PC-3 (cell line): ENCODE measurements around the gene EZH1. TPM values are rescaled to one million over a fixed set of nuclear protein-coding genes. Genes with fewer than 3 reads are reported as not detected.

Experiments
- ATAC-seq: fragments of 200-7000 bp; cut with Tn5 transposase; 2 replicates; pipeline ENCODE4 v1.9.1; 2020; ENCODE audit warnings: mild to moderate bottlenecking, moderate library complexity
- BruUV-seq: library from RNA; stranded (reverse); fragments of 400-500 nt; replicated peaks from 2 replicates; lab custom pipeline; 2021; lab: Mats Ljungman, UMichigan
- CTCF ChIA-PET: fragments of 300-600 bp; sonication (Branson Sonifier 250); formaldehyde crosslinking; loops from one replicate; lab custom pipeline; 2022; ENCODE audit warnings: antibody characterized with exemption; lab: Charles Lee
- POLR2A ChIA-PET: fragments of 300-600 bp; sonication (Branson Sonifier 250); formaldehyde crosslinking; loops from one replicate; lab custom pipeline; 2022; ENCODE audit warnings: antibody characterized with exemption; ENCODE audit not compliant: unreplicated experiment; lab: Charles Lee
- DNase-seq: peaks from one replicate; pipeline ENCODE4 v3.0.0-alpha.2; 2015
- H2AFZ ChIP-seq: fragments of 300-600 bp; sonication (generic); 2 replicates; pipeline ENCODE4 v1.6.0; 2016; ENCODE audit warnings: antibody characterized with exemption, low read length
- H3F3A ChIP-seq: fragments of 300-600 bp; sonication (generic); one replicate; pipeline ENCODE4 v1.6.0; 2017; ENCODE audit warnings: antibody characterized with exemption, low read length, control low read depth, mild to moderate bottlenecking; ENCODE audit not compliant: unreplicated experiment
- H3K27ac ChIP-seq: fragments of 300-600 bp; sonication (generic); 2 replicates; pipeline ENCODE4 v1.5.1; 2016; ENCODE audit warnings: mild to moderate bottlenecking, low read length
- H3K27me3 ChIP-seq: fragments of 300-600 bp; sonication (generic); 2 replicates; pipeline ENCODE4 v1.6.1; 2016; ENCODE audit warnings: low read length, mixed read lengths
- H3K36me3 ChIP-seq: fragments of 300-600 bp; sonication (generic); 2 replicates; pipeline ENCODE4 v1.6.1; 2016; ENCODE audit warnings: low read depth, mixed run types, low read length, mixed read lengths
- H3K4me1 ChIP-seq: fragments of 300-600 bp; sonication (generic); 2 replicates; pipeline ENCODE4 v1.5.1; 2016; ENCODE audit warnings: low read length; ENCODE audit not compliant: insufficient read depth
- H3K4me2 ChIP-seq: fragments of 300-600 bp; sonication (generic); 2 replicates; pipeline ENCODE4 v1.6.0; 2016; ENCODE audit warnings: low read length
- H3K4me3 ChIP-seq: fragments of 300-600 bp; sonication (generic); 2 replicates; pipeline ENCODE4 v1.5.1; 2016; ENCODE audit warnings: mild to moderate bottlenecking, low read length, mixed read lengths
- H3K79me2 ChIP-seq: fragments of 300-600 bp; sonication (generic); 2 replicates; pipeline ENCODE4 v1.6.1; 2017; ENCODE audit warnings: low read length, mixed read lengths
- H3K9ac ChIP-seq: fragments of 300-600 bp; sonication (generic); 2 replicates; pipeline ENCODE4 v1.6.0; 2016; ENCODE audit warnings: mild to moderate bottlenecking, low read length
- H3K9me2 ChIP-seq: fragments of 300-600 bp; sonication (generic); replicated peaks from 2 replicates; pipeline ENCODE4 v1.6.1; 2016; ENCODE audit warnings: mixed run types, low read length, mixed read lengths
- H3K9me3 ChIP-seq: fragments of 300-600 bp; sonication (generic); 2 replicates; pipeline ENCODE4 v1.6.1; 2016; ENCODE audit warnings: low read length, mixed read lengths
- H4K20me1 ChIP-seq: fragments of 300-600 bp; sonication (generic); 2 replicates; pipeline ENCODE4 v1.6.1; 2016; ENCODE audit warnings: low read length, mixed read lengths
- EZH2 ChIP-seq: fragments of 300-600 bp; sonication (generic); IDR thresholded peaks from one replicate; pipeline ENCODE4 v1.6.1; 2017; ENCODE audit warnings: antibody characterized with exemption, mild to moderate bottlenecking, low read length; ENCODE audit not compliant: unreplicated experiment
- EZH2phosphoT487 ChIP-seq: fragments of 300-600 bp; sonication (generic); IDR thresholded peaks from 2 replicates; pipeline ENCODE4 v1.6.1; 2018; ENCODE audit warnings: mild to moderate bottlenecking, antibody characterized with exemption, low read length, borderline replicate concordance
- intact Hi-C: fragments of 100-400 bp; cut with micrococcal nuclease; formaldehyde crosslinking; loops from 2 replicates; pipeline ENCODE4 v1.9.0; 2023
- total RNA-seq: library from RNA; depleted of rRNA; stranded (reverse); fragments of >200 nt; gene quantifications from 2 replicates; pipeline ENCODE4 v1.2.3, GENCODE V29; 2014
- TF ChIP-seq, protein P1 (sequence below): fragments of 300-600 bp; sonication (generic); conservative IDR thresholded peaks from 2 replicates; pipeline ENCODE4 v1.5.1; 2017; ENCODE audit warnings: antibody characterized with exemption, low read depth, mild to moderate bottlenecking, low read length

EZH1 gene
- total RNA-seq, 1 experiment from 2014 or later: 5.8 TPM

DNA sequence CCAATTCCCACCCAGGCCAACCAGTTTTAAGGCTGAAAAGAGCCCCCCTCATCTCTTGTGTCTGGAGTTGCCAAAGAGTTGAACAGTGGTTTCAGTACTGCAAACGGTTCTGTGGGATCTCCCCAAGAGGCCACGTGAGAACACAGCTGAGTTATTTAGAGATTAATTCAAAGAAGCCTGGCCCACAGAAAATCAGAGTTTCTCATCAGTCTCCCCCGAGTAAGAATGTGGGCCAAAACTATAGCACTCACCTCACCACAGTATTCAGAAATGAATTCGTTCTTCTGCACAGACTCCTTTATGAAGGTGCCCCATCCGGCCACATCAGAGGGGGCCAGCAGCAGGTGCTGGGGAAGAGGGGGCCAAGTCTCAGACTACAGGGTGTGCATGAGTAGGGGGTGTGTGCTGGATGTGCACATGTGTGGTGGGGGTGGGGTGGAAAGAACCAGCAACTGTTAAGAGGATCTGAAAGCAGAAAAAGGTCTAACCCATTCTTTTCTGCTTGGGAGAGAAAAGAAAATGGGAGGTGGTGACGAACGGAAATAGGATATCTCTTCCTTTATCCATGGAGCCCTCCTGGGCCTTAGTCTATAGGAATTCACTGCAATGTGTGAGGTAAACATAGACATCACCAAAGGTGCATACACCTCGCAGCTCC lies 39.9 kb downstream of the EZH1 start:
- TF ChIP-seq, protein P1, sequence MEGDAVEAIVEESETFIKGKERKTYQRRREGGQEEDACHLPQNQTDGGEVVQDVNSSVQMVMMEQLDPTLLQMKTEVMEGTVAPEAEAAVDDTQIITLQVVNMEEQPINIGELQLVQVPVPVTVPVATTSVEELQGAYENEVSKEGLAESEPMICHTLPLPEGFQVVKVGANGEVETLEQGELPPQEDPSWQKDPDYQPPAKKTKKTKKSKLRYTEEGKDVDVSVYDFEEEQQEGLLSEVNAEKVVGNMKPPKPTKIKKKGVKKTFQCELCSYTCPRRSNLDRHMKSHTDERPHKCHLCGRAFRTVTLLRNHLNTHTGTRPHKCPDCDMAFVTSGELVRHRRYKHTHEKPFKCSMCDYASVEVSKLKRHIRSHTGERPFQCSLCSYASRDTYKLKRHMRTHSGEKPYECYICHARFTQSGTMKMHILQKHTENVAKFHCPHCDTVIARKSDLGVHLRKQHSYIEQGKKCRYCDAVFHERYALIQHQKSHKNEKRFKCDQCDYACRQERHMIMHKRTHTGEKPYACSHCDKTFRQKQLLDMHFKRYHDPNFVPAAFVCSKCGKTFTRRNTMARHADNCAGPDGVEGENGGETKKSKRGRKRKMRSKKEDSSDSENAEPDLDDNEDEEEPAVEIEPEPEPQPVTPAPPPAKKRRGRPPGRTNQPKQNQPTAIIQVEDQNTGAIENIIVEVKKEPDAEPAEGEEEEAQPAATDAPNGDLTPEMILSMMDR: no peak
- TF ChIP-seq EZH2phosphoT487: no peak
- TF ChIP-seq EZH2: no peak
- no TSS peak for BruUV-seq
- H3K4me3 ChIP-seq: no peak overlapping the region
- ATAC-seq (no peak), DNase-seq (no peak)
- no peak overlapping the region for H3K27ac ChIP-seq
- H3K9me2 ChIP-seq: no peaks in the 10 kb centered on the region
- H3K4me1 ChIP-seq: no peaks in the 10 kb centered on the region
- H3K36me3 ChIP-seq: no peaks in the 10 kb centered on the region; the same call in 1 of the 2 replicates
- no peaks in the 10 kb centered on the region for H3K9me3 ChIP-seq
- no peak overlapping the region for H2AFZ ChIP-seq
- H3K27me3 ChIP-seq: no peaks in the 10 kb centered on the region
- ChIA-PET CTCF (no interaction called here), POLR2A (no interaction called here)
- intact Hi-C loops: no loop called here
- H3F3A ChIP-seq: no peaks in the 10 kb centered on the region
- H3K79me2 ChIP-seq: no peaks in the 10 kb centered on the region
- no peak overlapping the region for H3K9ac ChIP-seq
- H4K20me1 ChIP-seq: no peaks in the 10 kb centered on the region
- no peak overlapping the region for H3K4me2 ChIP-seq

DNA sequence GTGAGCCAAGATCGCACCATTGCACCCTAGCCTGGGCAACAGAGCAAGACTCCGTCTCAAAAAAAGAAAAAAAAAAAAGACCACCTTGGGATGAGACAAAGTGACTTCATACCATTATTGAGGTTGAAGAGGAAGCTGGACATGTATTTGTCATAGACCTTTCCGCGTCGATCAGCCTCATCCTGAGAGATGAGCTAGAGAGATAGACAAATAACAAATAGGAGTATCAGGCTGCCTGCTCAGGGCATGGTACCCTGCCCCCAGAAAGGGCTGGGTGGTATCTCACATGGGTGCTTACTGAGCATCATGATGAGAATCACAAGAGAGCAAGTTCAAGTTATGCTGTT lies 40.4 kb downstream of the EZH1 start:
- BruUV-seq: no TSS peak
- Histone ChIP-seq H3K4me1 (no peaks in the 10 kb centered on the region), H3K79me2 (no peaks in the 10 kb centered on the region), H3K4me2 (no peak overlapping the region), H4K20me1 (no peaks in the 10 kb centered on the region), H3K27ac (no peak overlapping the region), H3F3A (no peaks in the 10 kb centered on the region), H2AFZ (no peak overlapping the region), H3K9me2 (no peaks in the 10 kb centered on the region), H3K9ac (no peak overlapping the region), H3K9me3 (no peaks in the 10 kb centered on the region), H3K27me3 (no peaks in the 10 kb centered on the region), H3K36me3 (no peaks in the 10 kb centered on the region; the same call in 1 of the 2 replicates), H3K4me3 (no peak overlapping the region)
- TF ChIP-seq EZH2phosphoT487: no peak
- TF ChIP-seq, protein P1: no peak
- no peak for TF ChIP-seq EZH2
- ATAC-seq (no peak), DNase-seq (no peak)
- intact Hi-C loops: no loop called here
- ChIA-PET POLR2A (no interaction called here), CTCF (no interaction called here)

DNA sequence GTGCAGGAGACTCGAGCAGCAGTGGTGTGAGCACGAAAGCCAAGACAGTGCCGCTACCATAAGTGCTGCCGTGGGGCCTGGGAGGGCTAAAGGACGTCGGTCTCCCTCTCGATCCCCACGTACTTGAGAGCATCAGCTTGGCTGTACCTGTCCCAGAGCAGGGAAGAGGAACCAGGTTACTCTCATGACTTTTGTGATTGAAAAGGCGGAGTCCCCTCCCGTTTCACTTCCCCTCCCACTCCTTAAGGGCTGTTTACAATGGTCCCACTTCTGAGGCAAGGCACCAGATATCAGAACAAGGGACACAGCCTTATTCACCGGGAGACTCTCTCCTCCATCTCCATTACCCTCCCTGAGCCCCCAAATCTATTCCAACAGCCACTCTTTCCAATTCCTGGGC lies 42.4 kb downstream of the EZH1 start:
- DNase-seq: no peak
- no peaks in the 10 kb centered on the region for H3F3A ChIP-seq
- no TSS peak for BruUV-seq

More for the DNA sequence above, 42.4 kb downstream of the EZH1 start:
- H3K9ac ChIP-seq: no peak overlapping the region
- H3K79me2 ChIP-seq: no peaks in the 10 kb centered on the region
- H3K27me3 ChIP-seq: no peaks in the 10 kb centered on the region
- POLR2A ChIA-PET: no interaction called here
- no peak overlapping the region for H3K27ac ChIP-seq
- H3K4me3 ChIP-seq: no peak overlapping the region
- CTCF ChIA-PET: no interaction called here
- no peak for ATAC-seq
- peaks cover 4% of the 10 kb centered on the region; the same call in 1 of the 2 replicates for H3K4me1 ChIP-seq
- intact Hi-C loops: no loop called here
- no peaks in the 10 kb centered on the region for H4K20me1 ChIP-seq
- H3K4me2 ChIP-seq: no peak overlapping the region
- H3K36me3 ChIP-seq: no peaks in the 10 kb centered on the region; the same call in 1 of the 2 replicates
- H3K9me3 ChIP-seq: no peaks in the 10 kb centered on the region
- TF ChIP-seq EZH2phosphoT487 (no peak), EZH2 (no peak)
- TF ChIP-seq, protein P1: no peak
- H3K9me2 ChIP-seq: no peaks in the 10 kb centered on the region
- H2AFZ ChIP-seq: no peak overlapping the region
